Hepatocyte (in vitro differentiated cells): Measurements from ENCODE around the gene G0S2. TPM values are rescaled to one million over a fixed set of nuclear protein-coding genes. Genes with fewer than 3 reads are reported as not detected.

Source experiments
- DNase-seq: peaks from one replicate; pipeline ENCODE4 v3.0.0-alpha.2; 2016; ENCODE audit warnings: low spot score
- H2AFZ ChIP-seq: fragments of 200-600 bp; sonication (generic); 2 replicates; pipeline ENCODE4 v1.6.0; 2016; ENCODE audit warnings: antibody characterized with exemption, mild to moderate bottlenecking
- H3K27ac ChIP-seq: fragments of 200-600 bp; sonication (generic); 2 replicates; pipeline ENCODE4 v1.5.1; 2016; ENCODE audit warnings: mild to moderate bottlenecking
- H3K27me3 ChIP-seq: fragments of 200-600 bp; sonication (generic); 2 replicates; pipeline ENCODE4 v1.6.1; 2016
- H3K36me3 ChIP-seq: fragments of 200-600 bp; sonication (generic); replicated peaks from 2 replicates; pipeline ENCODE4 v1.5.1; 2016; ENCODE audit warnings: low read depth; ENCODE audit not compliant: insufficient read depth
- H3K4me1 ChIP-seq: fragments of 200-600 bp; sonication (generic); 2 replicates; pipeline ENCODE4 v1.5.1; 2016; ENCODE audit warnings: mild to moderate bottlenecking, moderate library complexity; ENCODE audit not compliant: insufficient read depth
- H3K4me2 ChIP-seq: fragments of 200-600 bp; sonication (generic); 2 replicates; pipeline ENCODE4 v1.6.0; 2016
- H3K4me3 ChIP-seq: fragments of 200-600 bp; sonication (generic); 2 replicates; pipeline ENCODE4 v1.5.1; 2016; ENCODE audit warnings: mild to moderate bottlenecking
- H3K79me2 ChIP-seq: fragments of 200-600 bp; sonication (generic); 2 replicates; pipeline ENCODE4 v1.6.0; 2017; ENCODE audit warnings: mild to moderate bottlenecking
- H3K9me2 ChIP-seq: fragments of 200-600 bp; sonication (generic); replicated peaks from 2 replicates; pipeline ENCODE4 v1.6.0; 2017; ENCODE audit warnings: mild to moderate bottlenecking; ENCODE audit not compliant: insufficient read depth
- H3K9me3 ChIP-seq: fragments of 200-600 bp; sonication (generic); 2 replicates; pipeline ENCODE4 v1.5.1; 2016; ENCODE audit warnings: low read depth, mild to moderate bottlenecking
- H4K20me1 ChIP-seq: fragments of 200-600 bp; sonication (generic); 2 replicates; pipeline ENCODE4 v1.6.0; 2016; ENCODE audit warnings: mild to moderate bottlenecking; ENCODE audit not compliant: insufficient read depth, poor library complexity, severe bottlenecking
- CTCF ChIP-seq: fragments of 200-600 bp; sonication (generic); IDR thresholded peaks from 2 replicates; pipeline ENCODE4 v1.5.1; 2016; ENCODE audit warnings: antibody characterized with exemption, mild to moderate bottlenecking; ENCODE audit not compliant: poor library complexity
- EZH2 ChIP-seq: fragments of 200-600 bp; sonication (generic); IDR thresholded peaks from 2 replicates; pipeline ENCODE4 v1.6.1; 2016; ENCODE audit warnings: antibody characterized with exemption, mild to moderate bottlenecking, borderline replicate concordance
- EZH2phosphoT487 ChIP-seq: fragments of 200-600 bp; sonication (generic); IDR thresholded peaks from one replicate; pipeline ENCODE4 v1.6.1; 2018; ENCODE audit warnings: antibody characterized with exemption, mild to moderate bottlenecking, low read depth, moderate library complexity; ENCODE audit not compliant: unreplicated experiment, severe bottlenecking
- WGBS: methylation state at CpG from one replicate; pipeline ENCODE4 v1.1.6; 2016; ENCODE audit warnings: low lambda C conversion rate; ENCODE audit errors: missing lambda C conversion rate; 5-methylcytosine and 5-hydroxymethylcytosine counted together
- polyA plus RNA-seq: library from polyadenylated mRNA; unstranded; fragments of >200 nt; fragmentation: Nextera tagmentation; extraction: Ambion mirVana; gene quantifications from 2 replicates; pipeline ENCODE4 v1.2.1, GENCODE V29; 2016
- total RNA-seq: library from RNA; depleted of rRNA; stranded (reverse); fragments of >200 nt; gene quantifications from 2 replicates; pipeline ENCODE4 v1.2.3, GENCODE V29; 2014

G0S2 gene
- total and polyA plus RNA-seq, 2 experiments from 2014 or later = 32.2 to 37.0 TPM

GRCh38 chr1:209652121-209652735, 23.0 kb upstream of the G0S2 start, which contains the start of gene LAMB3:
Gene LAMB3, minus strand, starts transcription at chr1:209652425. Its CDS starts 1,481 bp downstream, at chr1:209650944.
- Histone ChIP-seq H3K9me2 (no peaks in the 10 kb centered on the region), H3K4me1 (peaks cover 47% of the 10 kb centered on the region), H4K20me1 (no peaks in the 10 kb centered on the region), H2AFZ (no peak within 1 kb of the TSS), H3K4me2 (peak within 1 kb of the TSS; percentile 70), H3K27me3 (no peaks in the 10 kb centered on the region), H3K36me3 (no peaks in the 10 kb centered on the region), H3K4me3 (peak within 1 kb of the TSS; percentile 27), H3K79me2 (peaks cover 31% of the 10 kb centered on the region), H3K9me3 (no peaks in the 10 kb centered on the region), H3K27ac (peak within 1 kb of the TSS; percentile 97)
- 62% methylated on average over 14 of the region's 14 CpGs for WGBS
- no peak for TF ChIP-seq CTCF
- no peak for TF ChIP-seq EZH2
- no peak for TF ChIP-seq EZH2phosphoT487
- DNase-seq = peak; percentile 73

GRCh38 chr1:209652873-209653401, 22.3 kb upstream of the G0S2 start:
- Histone ChIP-seq H3K4me2 (peak overlapping the region; percentile 70), H3K79me2 (peaks cover 24% of the 10 kb centered on the region), H3K27ac (peak overlapping the region; percentile 97), H3K27me3 (no peaks in the 10 kb centered on the region), H3K36me3 (no peaks in the 10 kb centered on the region), H4K20me1 (no peaks in the 10 kb centered on the region), H3K4me1 (peaks cover 40% of the 10 kb centered on the region), H3K9me2 (no peaks in the 10 kb centered on the region), H2AFZ (no peak overlapping the region), H3K4me3 (no peak overlapping the region), H3K9me3 (no peaks in the 10 kb centered on the region)
- TF ChIP-seq CTCF = no peak
- no peak for TF ChIP-seq EZH2phosphoT487
- no peak for TF ChIP-seq EZH2
- DNase-seq = peak; percentile 95
- WGBS = 49% methylated on average over 3 of the region's 3 CpGs

- no peaks in the 10 kb centered on the region for H3K9me3 ChIP-seq
- WGBS = 57% methylated on average over 7 of the region's 7 CpGs
- no peaks in the 10 kb centered on the region for H3K9me2 ChIP-seq
- peak; percentile 74 for DNase-seq
- peaks cover 32% of the 10 kb centered on the region for H3K4me1 ChIP-seq
- H4K20me1 ChIP-seq = no peaks in the 10 kb centered on the region
- TF ChIP-seq EZH2 (no peak), EZH2phosphoT487 (no peak), CTCF (no peak)
- no peak overlapping the region for H3K4me3 ChIP-seq
- H3K79me2 ChIP-seq = peaks cover 16% of the 10 kb centered on the region
- no peaks in the 10 kb centered on the region for H3K27me3 ChIP-seq
- no peak overlapping the region for H2AFZ ChIP-seq
- H3K27ac ChIP-seq = peak overlapping the region; percentile 97
- H3K4me2 ChIP-seq = peak overlapping the region; percentile 70
- no peaks in the 10 kb centered on the region for H3K36me3 ChIP-seq
Observed at GRCh38 chr1:209653915-209654351, 21.3 kb upstream of the G0S2 start.
